Measurements from ENCODE around the gene SYT6.

The SYT6 gene

GRCh38 chr1:114153261-114154145, at the start of gene SYT6:
TSS of gene SYT6 (minus strand) at chr1:114153869. CDS start at chr1:114153772, 97 bp downstream.
- TF ChIP-seq CTCF (IDR thresholded peaks at IDR 0.05; ENCODE audit: insufficient read depth, low read depth, low read length, missing control alignments): no peak
- no peak for DNase-seq (ENCODE audit: low read depth)
- H3K4me3 ChIP-seq (ENCODE audit: low read depth, low read length): no peak within 1 kb of the TSS

- no peak overlapping the region for H3K4me3 ChIP-seq (ENCODE audit: low read depth, low read length)
- no peak for DNase-seq (ENCODE audit: low read depth)
- TF ChIP-seq CTCF (IDR thresholded peaks at IDR 0.05; ENCODE audit: insufficient read depth, low read depth, low read length, missing control alignments): no peak
Measured at GRCh38 chr1:114201486-114201885, 47.8 kb upstream of the SYT6 start.

- H3K4me3 ChIP-seq (ENCODE audit: low read depth, low read length): no peak overlapping the region
- no peak for TF ChIP-seq CTCF (IDR thresholded peaks at IDR 0.05; ENCODE audit: insufficient read depth, low read depth, low read length, missing control alignments)
- DNase-seq (ENCODE audit: low read depth): no peak
Measured at GRCh38 chr1:114199017-114199594, 45.4 kb upstream of the SYT6 start.

- DNase-seq (ENCODE audit: low read depth): no peak
- TF ChIP-seq CTCF (IDR thresholded peaks at IDR 0.05; ENCODE audit: insufficient read depth, low read depth, low read length, missing control alignments): no peak
- H3K4me3 ChIP-seq (ENCODE audit: low read depth, low read length): no peak overlapping the region
Measured at GRCh38 chr1:114196992-114197907, 43.6 kb upstream of the SYT6 start.

GRCh38 chr1:114195819-114196218, 42.1 kb upstream of the SYT6 start:
- no peak for DNase-seq (ENCODE audit: low read depth)
- TF ChIP-seq CTCF (IDR thresholded peaks at IDR 0.05; ENCODE audit: insufficient read depth, low read depth, low read length, missing control alignments): no peak
- H3K4me3 ChIP-seq (ENCODE audit: low read depth, low read length): no peak overlapping the region

GRCh38 chr1:114192328-114192727, 38.7 kb upstream of the SYT6 start:
- no peak overlapping the region for H3K4me3 ChIP-seq (ENCODE audit: low read depth, low read length)
- DNase-seq (ENCODE audit: low read depth): no peak
- no peak for TF ChIP-seq CTCF (IDR thresholded peaks at IDR 0.05; ENCODE audit: insufficient read depth, low read depth, low read length, missing control alignments)
